Keratinocyte (primary cell): ENCODE data around the gene HNF1B. TPM values are rescaled to one million over a fixed set of nuclear protein-coding genes. Genes with fewer than 3 reads are reported as not detected.

Source experiments
- DNase-seq: peaks from one replicate; pipeline ENCODE4 v3.0.0-alpha.2; 2011; ENCODE audit warnings: low read depth, missing footprints, low spot score
- FAIRE-seq: peaks from 2 replicates; lab custom pipeline; 2011; peaks lifted over from hg19 to GRCh38; lab: Jason Lieb, UNC
- H2AFZ ChIP-seq: 2 replicates; pipeline ENCODE4 v1.6.0; 2012; ENCODE audit warnings: low read length, control low read depth, inconsistent platforms; ENCODE audit not compliant: control insufficient read depth
- H3K27ac ChIP-seq: 2 replicates; pipeline ENCODE4 v1.5.1; 2011; ENCODE audit warnings: low read length; ENCODE audit not compliant: control insufficient read depth, insufficient read depth
- H3K27me3 ChIP-seq: 3 replicates; pipeline ENCODE4 v1.6.0; 2011; ENCODE audit warnings: low read length; ENCODE audit not compliant: control insufficient read depth, insufficient read depth; ENCODE audit errors: extremely low read depth
- H3K36me3 ChIP-seq, 2 experiments: 2 replicates in 1 of 2; 3 replicates in 1 of 2; pipeline ENCODE4 v1.5.1; 2011; ENCODE audit warnings: low read length in 2 of 2, mild to moderate bottlenecking in 1 of 2; ENCODE audit not compliant: control insufficient read depth in 2 of 2, insufficient read depth in 2 of 2; ENCODE audit errors: extremely low read depth in 1 of 2
- H3K4me1 ChIP-seq: 3 replicates; pipeline ENCODE4 v1.5.1; 2011; ENCODE audit warnings: low read length; ENCODE audit not compliant: control insufficient read depth, insufficient read depth; ENCODE audit errors: extremely low read depth
- H3K4me2 ChIP-seq: 3 replicates; pipeline ENCODE4 v1.6.0; 2011; ENCODE audit warnings: low read depth, low read length; ENCODE audit not compliant: control insufficient read depth, insufficient read depth; ENCODE audit errors: extremely low read depth
- H3K4me3 ChIP-seq, 3 experiments: fragments of 200-600 bp in 1 of 3; sonication (generic) in 1 of 3; 2 replicates in 2 of 3; 3 replicates in 1 of 3; pipeline ENCODE4 v1.5.1; 2011 to 2016; ENCODE audit warnings: low read length in 3 of 3, mild to moderate bottlenecking in 3 of 3, control low read depth in 2 of 3, inconsistent platforms in 1 of 3, low read depth in 1 of 3, mixed read lengths in 1 of 3, mixed run types in 1 of 3, moderate library complexity in 1 of 3; ENCODE audit not compliant: control insufficient read depth in 2 of 3, insufficient read depth in 2 of 3; ENCODE audit errors: extremely low read depth in 1 of 3
- H3K79me2 ChIP-seq: 2 replicates; pipeline ENCODE4 v1.6.0; 2012; ENCODE audit warnings: low read length; ENCODE audit not compliant: control insufficient read depth, insufficient read depth
- H3K9ac ChIP-seq: 3 replicates; pipeline ENCODE4 v1.6.0; 2011; ENCODE audit warnings: low read length; ENCODE audit not compliant: control insufficient read depth, insufficient read depth; ENCODE audit errors: extremely low read depth
- H3K9me1 ChIP-seq: 3 replicates; pipeline ENCODE4 v1.6.0; 2011; ENCODE audit warnings: low read length; ENCODE audit not compliant: control insufficient read depth, insufficient read depth; ENCODE audit errors: extremely low read depth
- H3K9me3 ChIP-seq: 2 replicates; pipeline ENCODE4 v1.5.1; 2012; ENCODE audit warnings: low read depth, low read length; ENCODE audit not compliant: control insufficient read depth
- H4K20me1 ChIP-seq: 3 replicates; pipeline ENCODE4 v1.6.0; 2011; ENCODE audit warnings: low read length; ENCODE audit not compliant: control insufficient read depth, insufficient read depth; ENCODE audit errors: extremely low read depth
- EZH2 ChIP-seq: IDR thresholded peaks from one replicate; pipeline ENCODE4 v1.6.1; 2012; ENCODE audit warnings: inconsistent platforms, mild to moderate bottlenecking, low read length, moderate library complexity
- dilution Hi-C: fragments of 300-500 bp; cut with MboI; formaldehyde crosslinking; loops from one replicate; pipeline ENCODE4 v1.7.0; 2020; ENCODE audit warnings: low sequenced_read_pairs; ENCODE audit not compliant: extremely low pct_ligation_motif_present
- polyA plus RNA-seq, 5 experiments: library from polyadenylated mRNA; depleted of rRNA in 3 of 5; stranded (reverse) in 3 of 5; stranded (forward) in 1 of 5; unstranded in 1 of 5; fragments of >200 nt; gene quantifications; 1 replicate in 1 of 5; 2 replicates in 3 of 5; 3 replicates in 1 of 5; pipeline versions ENCODE4 v1.2.1 to v1.2.3, GENCODE V29; 2011 to 2012; ENCODE audit warnings: missing spikeins in 2 of 5, low read depth in 1 of 5, low replicate concordance in 1 of 5
- TF ChIP-seq, protein P1 (sequence below), 3 experiments: IDR thresholded peaks in 1 of 3; conservative IDR thresholded peaks in 1 of 3; optimal IDR thresholded peaks in 1 of 3; 2 replicates in 2 of 3; 3 replicates in 1 of 3; pipeline versions ENCODE3 to v1.5.1; 2011; ENCODE audit warnings: low read length in 3 of 3, mild to moderate bottlenecking in 3 of 3, moderate library complexity in 2 of 3, control low read depth in 1 of 3, inconsistent platforms in 1 of 3; ENCODE audit not compliant: insufficient read depth in 2 of 3; ENCODE audit errors: extremely low read depth in 1 of 3

HNF1B gene
- polyA plus RNA-seq, 1 donor (not counting 4 experiments of a cell fraction or from before 2014, with no cell fraction given): not detected

DNA sequence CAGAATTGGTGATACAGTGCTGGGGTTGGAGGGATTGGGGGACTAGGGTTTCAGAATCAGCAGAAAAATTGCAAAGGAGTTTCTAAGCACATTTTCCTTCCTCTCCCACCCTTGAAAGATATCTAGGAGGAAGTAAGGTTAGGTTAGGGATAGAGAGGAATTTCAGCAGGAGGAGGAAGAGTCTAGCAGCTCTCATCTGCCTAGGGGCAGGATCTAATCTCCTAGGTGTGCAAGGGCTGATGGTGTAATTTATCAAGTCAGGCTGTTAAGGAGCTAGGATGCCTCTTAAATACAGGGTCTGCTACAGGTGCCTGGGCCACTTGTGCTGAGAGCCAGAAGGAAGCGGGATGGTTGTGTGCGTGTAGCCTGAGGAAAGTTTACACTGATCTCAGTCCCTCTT is 1.8 kb upstream of the HNF1B start:
- H3K4me3 ChIP-seq: no peak overlapping the region
- no peak overlapping the region for H2AFZ ChIP-seq
- no peaks in the 10 kb centered on the region for H3K79me2 ChIP-seq
- FAIRE-seq (no peak), DNase-seq (no peak)
- dilution Hi-C loops: no loop called here
- no peak overlapping the region for H3K9ac ChIP-seq
- TF ChIP-seq, protein P1, sequence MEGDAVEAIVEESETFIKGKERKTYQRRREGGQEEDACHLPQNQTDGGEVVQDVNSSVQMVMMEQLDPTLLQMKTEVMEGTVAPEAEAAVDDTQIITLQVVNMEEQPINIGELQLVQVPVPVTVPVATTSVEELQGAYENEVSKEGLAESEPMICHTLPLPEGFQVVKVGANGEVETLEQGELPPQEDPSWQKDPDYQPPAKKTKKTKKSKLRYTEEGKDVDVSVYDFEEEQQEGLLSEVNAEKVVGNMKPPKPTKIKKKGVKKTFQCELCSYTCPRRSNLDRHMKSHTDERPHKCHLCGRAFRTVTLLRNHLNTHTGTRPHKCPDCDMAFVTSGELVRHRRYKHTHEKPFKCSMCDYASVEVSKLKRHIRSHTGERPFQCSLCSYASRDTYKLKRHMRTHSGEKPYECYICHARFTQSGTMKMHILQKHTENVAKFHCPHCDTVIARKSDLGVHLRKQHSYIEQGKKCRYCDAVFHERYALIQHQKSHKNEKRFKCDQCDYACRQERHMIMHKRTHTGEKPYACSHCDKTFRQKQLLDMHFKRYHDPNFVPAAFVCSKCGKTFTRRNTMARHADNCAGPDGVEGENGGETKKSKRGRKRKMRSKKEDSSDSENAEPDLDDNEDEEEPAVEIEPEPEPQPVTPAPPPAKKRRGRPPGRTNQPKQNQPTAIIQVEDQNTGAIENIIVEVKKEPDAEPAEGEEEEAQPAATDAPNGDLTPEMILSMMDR (optimal IDR thresholded peaks at IDR 0.05 in 1 of 3, IDR thresholded peaks at IDR 0.05 in 1 of 3, conservative IDR thresholded peaks at IDR 0.05 in 1 of 3; ENCODE audit: extremely low read depth in 1 of 3, insufficient read depth in 2 of 3, low read length in 3 of 3): no peak
- TF ChIP-seq EZH2: peak; percentile 51
- no peak overlapping the region for H3K4me2 ChIP-seq
- H3K9me3 ChIP-seq: no peaks in the 10 kb centered on the region
- H3K36me3 ChIP-seq: no peaks in the 10 kb centered on the region
- H3K27ac ChIP-seq: no peak overlapping the region
- peaks cover 63% of the 10 kb centered on the region for H3K27me3 ChIP-seq
- peaks cover 13% of the 10 kb centered on the region for H3K4me1 ChIP-seq
- H3K9me1 ChIP-seq: no peaks in the 10 kb centered on the region
- no peaks in the 10 kb centered on the region for H4K20me1 ChIP-seq

DNA sequence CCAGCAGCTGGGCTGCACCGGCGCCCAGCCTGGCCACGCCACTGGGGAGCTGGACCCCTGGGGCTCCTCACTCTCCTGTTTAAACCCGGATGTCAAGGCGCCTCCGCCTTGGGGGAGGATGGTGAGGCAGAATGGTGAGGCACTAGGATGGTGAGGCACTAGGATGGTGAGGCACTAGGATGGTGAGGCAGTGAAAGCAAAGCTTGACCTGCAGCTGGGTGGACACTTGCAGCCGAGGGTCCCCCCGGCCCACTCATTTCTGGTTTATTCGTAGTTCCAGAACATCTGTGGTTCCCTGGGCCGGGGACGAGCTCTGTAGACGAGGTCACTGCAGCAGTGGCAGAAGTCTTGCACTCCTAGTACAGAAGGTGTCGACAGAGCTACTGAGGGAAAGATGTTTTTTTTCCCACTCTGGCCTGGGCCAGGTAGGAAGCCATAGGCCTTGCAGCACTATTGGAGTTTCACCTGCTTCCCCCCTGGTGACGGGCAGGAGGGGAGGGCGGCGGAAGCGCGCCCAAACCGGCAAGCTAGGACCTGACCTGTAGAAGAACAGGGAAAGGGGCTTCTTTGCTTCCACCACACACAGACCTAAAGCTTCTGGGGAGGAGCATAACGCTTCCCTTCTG is 1.1 kb upstream of the HNF1B start:
- peaks cover 13% of the 10 kb centered on the region for H3K4me1 ChIP-seq
- H3K36me3 ChIP-seq: no peaks in the 10 kb centered on the region
- H3K4me2 ChIP-seq: no peak overlapping the region
- no peak overlapping the region for H3K27ac ChIP-seq
- no peaks in the 10 kb centered on the region for H3K9me3 ChIP-seq
- no peak overlapping the region for H2AFZ ChIP-seq
- TF ChIP-seq, protein P1 (optimal IDR thresholded peaks at IDR 0.05 in 1 of 3, IDR thresholded peaks at IDR 0.05 in 1 of 3, conservative IDR thresholded peaks at IDR 0.05 in 1 of 3; ENCODE audit: extremely low read depth in 1 of 3, insufficient read depth in 2 of 3, low read length in 3 of 3): no peak
- TF ChIP-seq EZH2: no peak
- H3K9ac ChIP-seq: no peak overlapping the region
- no peak for FAIRE-seq
- peaks cover 67% of the 10 kb centered on the region for H3K27me3 ChIP-seq
- DNase-seq: no peak
- H3K4me3 ChIP-seq: no peak overlapping the region
- H3K79me2 ChIP-seq: no peaks in the 10 kb centered on the region
- no peaks in the 10 kb centered on the region for H4K20me1 ChIP-seq
- H3K9me1 ChIP-seq: no peaks in the 10 kb centered on the region
- dilution Hi-C loops: no loop called here
